Glutamatergic neuron (in vitro differentiated cells): ENCODE measurements around the gene RGMB. TPM values are rescaled to one million over a fixed set of nuclear protein-coding genes. Genes with fewer than 3 reads are reported as not detected.

Experiments used
- DNase-seq: peaks from one replicate; pipeline ENCODE4 v3.0.0; 2022
- H3K27ac Mint-ChIP-seq: one replicate; pipeline ENCODE4 v1.8.0; 2020; ENCODE audit warnings: mild to moderate bottlenecking, mixed read lengths, inconsistent platforms; ENCODE audit not compliant: unreplicated experiment
- H3K27me3 Mint-ChIP-seq: one replicate; pipeline ENCODE4 v1.8.0; 2020; ENCODE audit warnings: mild to moderate bottlenecking, moderate library complexity, mixed read lengths, inconsistent platforms; ENCODE audit not compliant: unreplicated experiment
- H3K36me3 Mint-ChIP-seq: one replicate; pipeline ENCODE4 v1.8.0; 2020; ENCODE audit warnings: mild to moderate bottlenecking, mixed read lengths, inconsistent platforms; ENCODE audit not compliant: unreplicated experiment
- H3K4me1 Mint-ChIP-seq: one replicate; pipeline ENCODE4 v1.8.0; 2020; ENCODE audit warnings: mild to moderate bottlenecking, low read depth, mixed read lengths, inconsistent platforms; ENCODE audit not compliant: unreplicated experiment
- H3K4me3 Mint-ChIP-seq: one replicate; pipeline ENCODE4 v1.8.0; 2020; ENCODE audit warnings: mild to moderate bottlenecking, mixed read lengths, inconsistent platforms; ENCODE audit not compliant: unreplicated experiment
- H3K9me3 Mint-ChIP-seq: one replicate; pipeline ENCODE4 v1.8.0; 2020; ENCODE audit warnings: mild to moderate bottlenecking, moderate library complexity, mixed read lengths, inconsistent platforms; ENCODE audit not compliant: unreplicated experiment
- CTCF ChIP-seq: fragments of 200-600 bp; sonication (generic); IDR thresholded peaks from one replicate; pipeline ENCODE4 v1.5.0; 2021; ENCODE audit not compliant: partially characterized antibody, unreplicated experiment
- total RNA-seq: library from RNA; stranded (reverse); fragmentation: NEBNext Ultra II Directional; extraction: Animal tissue kit (Norgen Biotek cat#: 25700); gene quantifications from one replicate; pipeline ENCODE4 v1.2.1, GENCODE V29; 2021; ENCODE audit not compliant: unreplicated experiment

RGMB gene
- total RNA-seq, 1 donor from 2014 or later, result 95.9 TPM

GRCh38 chr5:98791001-98791519, 17.6 kb downstream of the RGMB start:
- H3K27me3 Mint-ChIP-seq, result no peaks in the 10 kb centered on the region
- H3K27ac Mint-ChIP-seq, result no peak overlapping the region
- TF ChIP-seq CTCF, result no peak
- DNase-seq, result no peak
- H3K9me3 Mint-ChIP-seq, result no peaks in the 10 kb centered on the region
- no peak overlapping the region for H3K4me3 Mint-ChIP-seq
- no peaks in the 10 kb centered on the region for H3K36me3 Mint-ChIP-seq
- H3K4me1 Mint-ChIP-seq, result peaks cover 42% of the 10 kb centered on the region

GRCh38 chr5:98791898-98792580, 18.6 kb downstream of the RGMB start:
- no peak overlapping the region for H3K4me3 Mint-ChIP-seq
- no peak for DNase-seq
- no peaks in the 10 kb centered on the region for H3K36me3 Mint-ChIP-seq
- H3K4me1 Mint-ChIP-seq, result peaks cover 45% of the 10 kb centered on the region
- no peak for TF ChIP-seq CTCF
- no peaks in the 10 kb centered on the region for H3K27me3 Mint-ChIP-seq
- no peaks in the 10 kb centered on the region for H3K9me3 Mint-ChIP-seq
- H3K27ac Mint-ChIP-seq, result no peak overlapping the region

- Mint-ChIP-seq H3K4me1 (peaks cover 45% of the 10 kb centered on the region), H3K36me3 (no peaks in the 10 kb centered on the region), H3K27me3 (no peaks in the 10 kb centered on the region), H3K9me3 (no peaks in the 10 kb centered on the region), H3K4me3 (no peak overlapping the region), H3K27ac (no peak overlapping the region)
- TF ChIP-seq CTCF, result no peak
- no peak for DNase-seq
These were observed 19.8 kb downstream of the RGMB start for GRCh38 chr5:98793223-98793622.

- H3K36me3 Mint-ChIP-seq, result no peaks in the 10 kb centered on the region
- H3K4me3 Mint-ChIP-seq, result no peak overlapping the region
- no peak overlapping the region for H3K27ac Mint-ChIP-seq
- no peak for DNase-seq
- peaks cover 39% of the 10 kb centered on the region for H3K4me1 Mint-ChIP-seq
- no peaks in the 10 kb centered on the region for H3K9me3 Mint-ChIP-seq
- TF ChIP-seq CTCF, result no peak
- H3K27me3 Mint-ChIP-seq, result no peaks in the 10 kb centered on the region
These were observed 20.5 kb downstream of the RGMB start for GRCh38 chr5:98794001-98794400.

GRCh38 chr5:98794414-98795080, 21.1 kb downstream of the RGMB start:
- Mint-ChIP-seq H3K27me3 (no peaks in the 10 kb centered on the region), H3K9me3 (no peaks in the 10 kb centered on the region), H3K4me3 (no peak overlapping the region), H3K27ac (no peak overlapping the region), H3K4me1 (peaks cover 34% of the 10 kb centered on the region), H3K36me3 (no peaks in the 10 kb centered on the region)
- no peak for TF ChIP-seq CTCF
- no peak for DNase-seq
